ENCODE data around the gene PCNX2.
"Not testable (repeated sequence)": the region's sequence is repeated elsewhere in the genome, so short reads cannot be mapped to it uniquely, and the experiment has no call there.

Gene PCNX2

DNA sequence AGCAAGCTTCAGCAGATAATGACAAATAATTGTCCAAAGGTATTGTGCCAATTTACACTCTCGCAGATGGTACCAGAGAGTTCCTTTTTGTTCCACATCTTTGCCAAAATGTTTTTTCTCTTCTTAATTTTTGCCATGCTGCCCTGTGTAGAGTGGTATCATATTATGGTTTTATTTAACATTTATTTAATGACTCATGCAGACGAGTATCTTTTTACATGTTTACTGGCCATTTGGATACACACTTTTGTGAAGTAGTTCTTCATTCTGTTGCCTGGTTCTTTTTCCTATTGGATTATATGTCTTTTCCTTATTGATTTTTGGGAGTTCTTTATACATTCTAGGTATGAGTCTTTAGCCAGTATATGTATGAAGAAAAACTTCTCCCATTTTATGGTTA is 151.1 kb downstream of the PCNX2 start:
- no peak for DNase-seq

DNA sequence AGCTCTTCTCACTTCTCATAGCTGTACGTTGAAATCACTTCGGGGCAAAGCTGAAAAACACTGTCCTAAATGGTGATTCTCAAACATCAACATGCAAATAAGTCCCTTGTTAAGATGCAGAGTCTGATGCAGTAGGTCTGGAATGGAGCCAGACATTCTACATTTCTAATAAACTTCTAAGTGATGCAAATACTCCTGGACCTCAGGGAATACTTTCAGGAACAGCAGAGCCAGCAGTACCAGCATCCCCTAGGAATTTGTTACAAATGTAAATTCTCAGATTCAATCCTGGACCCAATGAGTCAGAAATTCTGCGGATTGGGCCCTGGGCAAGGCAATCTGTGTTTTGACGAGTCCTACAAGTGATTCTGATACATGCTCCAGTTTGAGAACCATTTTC is 152.3 kb downstream of the PCNX2 start:
- no peak for DNase-seq

DNA sequence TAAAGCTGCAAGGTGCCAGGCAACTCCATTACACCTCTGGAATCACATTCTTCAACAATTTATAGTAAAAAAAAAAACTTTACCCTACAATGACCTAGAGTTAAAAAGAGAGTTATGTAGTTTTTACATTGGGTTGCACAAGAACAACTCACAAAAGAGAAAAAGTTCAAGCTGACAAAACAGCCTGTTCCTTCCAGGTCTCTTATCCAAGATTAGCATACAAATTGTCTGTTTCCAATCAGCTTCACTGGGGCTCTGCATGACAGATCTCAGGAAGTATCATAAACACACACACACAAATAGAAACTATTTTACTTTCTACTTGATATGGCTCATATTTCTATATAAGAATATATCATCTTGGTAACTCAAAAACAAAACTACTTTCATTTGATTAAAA is 154.6 kb downstream of the PCNX2 start:
- no peak for DNase-seq

DNA sequence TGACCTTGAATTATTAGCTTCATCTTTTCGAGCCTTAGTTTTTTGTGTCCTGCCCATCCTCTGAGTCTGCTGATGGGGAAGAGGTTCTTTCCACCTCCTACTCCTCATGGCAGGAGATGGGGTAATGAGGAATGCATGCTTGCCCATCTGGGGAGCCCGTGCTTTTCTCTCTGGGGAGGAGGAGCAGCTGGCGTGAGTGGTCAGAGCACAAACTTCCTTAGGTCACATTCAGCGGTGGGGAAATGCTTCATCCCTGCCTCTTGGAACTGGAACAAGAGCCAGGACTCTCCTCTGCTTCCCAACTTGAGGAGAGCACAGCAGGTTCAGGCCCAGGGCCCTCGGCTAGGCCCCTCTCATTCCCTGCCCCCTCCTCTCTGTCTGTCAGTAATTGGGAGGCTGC is 155.0 kb downstream of the PCNX2 start:
- DNase-seq = no peak

DNA sequence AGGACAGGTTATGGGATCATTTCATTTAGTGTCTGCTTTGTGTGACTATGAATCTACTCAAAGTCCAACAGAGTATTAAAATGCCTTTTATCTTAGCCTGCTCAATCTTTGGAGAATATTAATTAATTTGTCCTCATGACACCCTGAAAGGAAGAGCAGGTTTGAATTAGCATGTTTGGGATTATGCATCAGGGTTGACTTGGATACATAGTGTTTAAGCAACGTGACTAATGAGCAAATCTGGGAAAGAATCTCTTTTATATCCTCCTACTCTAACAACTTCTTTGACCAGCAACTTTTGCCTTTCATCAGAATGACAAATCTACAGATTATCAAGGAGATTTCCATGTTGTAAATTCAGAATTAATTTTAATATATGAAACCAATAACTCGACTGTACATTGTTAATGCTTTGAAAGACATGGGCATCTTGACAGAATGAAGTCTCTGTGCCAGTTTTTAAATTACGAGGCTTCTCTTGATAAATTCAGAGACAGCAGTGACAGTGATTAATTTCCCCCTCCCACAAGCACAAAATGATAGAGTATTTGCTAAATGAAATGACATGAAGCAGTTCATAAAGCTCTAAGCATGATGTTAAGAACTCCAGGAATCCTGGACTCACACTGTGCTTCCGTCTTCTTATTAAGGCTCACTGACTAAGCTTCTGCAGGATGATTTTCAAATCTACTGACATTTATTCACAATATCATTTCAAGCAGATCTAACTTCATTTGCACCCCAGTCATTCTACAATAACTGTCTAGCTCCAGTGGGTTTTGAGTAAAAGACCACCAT is 156.5 kb downstream of the PCNX2 start:
- no peak for DNase-seq

DNA sequence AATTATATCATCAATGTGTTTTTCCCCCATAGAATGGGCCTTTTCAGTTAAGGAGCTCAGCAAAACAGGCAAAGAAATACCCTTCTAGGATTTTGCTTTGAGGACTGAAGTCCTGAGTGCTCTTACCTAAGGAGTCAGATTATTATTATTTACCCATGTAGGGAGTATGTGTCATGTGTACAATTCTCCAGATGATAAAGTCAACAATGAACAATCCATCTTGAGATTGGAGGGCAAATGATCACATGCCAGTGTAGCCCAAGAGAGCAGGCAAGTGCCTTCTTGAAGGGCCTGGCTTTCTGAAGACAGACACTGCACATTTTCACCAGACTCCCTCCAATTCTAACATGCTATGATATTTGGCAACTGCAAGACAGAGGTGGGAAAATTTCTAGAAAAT is 159.7 kb downstream of the PCNX2 start:
- no peak for DNase-seq

DNA sequence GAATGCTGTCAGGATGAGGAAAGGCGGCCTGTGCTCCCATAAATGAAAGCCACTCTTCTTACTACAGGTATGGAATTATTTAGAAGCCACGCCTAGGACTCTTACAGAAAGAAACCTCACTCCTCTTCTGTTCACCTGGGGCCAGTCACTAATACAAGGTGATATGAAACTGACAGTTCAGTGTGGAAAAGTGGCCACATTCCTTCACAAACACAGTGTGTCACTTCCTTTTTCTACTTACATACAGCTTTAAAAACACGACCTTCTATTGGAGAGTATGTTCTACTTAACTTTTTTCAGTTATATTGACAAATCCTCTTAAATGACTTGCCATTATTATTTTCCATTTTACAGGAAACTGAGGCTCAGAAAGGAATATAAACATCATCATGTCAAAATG is 163.1 kb downstream of the PCNX2 start:
- no peak for DNase-seq

DNA sequence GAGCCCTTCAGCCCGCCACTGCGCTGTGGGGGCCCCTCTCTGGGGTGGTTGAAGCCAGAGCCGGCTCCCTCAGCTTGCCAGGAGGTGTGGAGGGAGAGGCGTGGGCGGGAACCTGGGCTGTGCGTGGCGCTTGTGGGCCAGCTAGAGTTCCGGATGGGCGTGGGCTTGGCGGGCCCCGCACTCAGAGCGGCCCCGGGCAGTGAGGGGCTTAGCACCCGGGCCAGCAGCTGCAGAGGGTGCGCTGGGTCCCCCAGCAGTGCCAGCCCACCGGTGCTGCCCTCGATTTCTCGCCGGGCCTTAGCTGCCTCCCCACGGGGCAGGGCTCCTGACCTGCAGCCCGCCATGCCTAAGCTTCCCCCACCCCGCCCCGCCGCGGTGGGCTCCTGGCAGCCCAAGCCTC is 166.5 kb downstream of the PCNX2 start:
- DNase-seq = not testable (repeated sequence)

DNA sequence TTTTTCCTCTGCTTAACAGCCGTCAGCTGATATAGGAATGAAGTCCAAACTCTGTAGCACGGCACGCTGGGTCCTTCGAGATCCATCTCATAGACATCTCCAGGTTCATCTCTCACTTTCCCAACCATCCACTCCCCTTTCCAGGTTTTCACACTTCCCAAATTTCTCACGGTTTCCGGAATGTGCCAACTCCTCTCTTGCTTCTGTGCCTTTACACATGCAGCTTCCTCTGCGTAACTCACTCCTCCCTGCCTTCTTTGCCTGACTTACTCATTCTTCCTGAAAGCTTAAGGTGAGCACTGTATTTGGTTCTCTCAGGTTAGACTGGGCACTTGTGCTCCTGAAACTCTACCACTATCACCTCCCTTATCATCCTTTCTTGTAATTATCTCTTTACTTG is 168.4 kb downstream of the PCNX2 start:
- no peak for DNase-seq

DNA sequence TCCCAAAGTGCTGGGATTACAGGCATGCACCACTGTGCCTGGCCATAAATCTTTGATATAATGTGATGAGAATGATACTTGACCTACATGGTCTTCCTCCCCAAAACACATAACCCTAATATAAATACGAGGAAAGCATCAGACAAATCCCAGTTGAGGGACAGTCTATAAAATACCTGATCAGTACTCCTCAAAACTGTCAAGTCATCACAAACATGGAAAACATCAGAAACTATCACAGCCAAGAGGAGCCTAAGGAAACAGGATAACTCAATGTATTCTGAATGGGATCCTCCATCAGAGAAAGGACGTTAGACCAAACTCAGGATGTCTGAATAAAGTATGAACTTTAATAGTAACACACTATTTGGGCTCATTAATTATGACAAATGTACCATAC is 172.7 kb downstream of the PCNX2 start:
- no peak for DNase-seq

DNA sequence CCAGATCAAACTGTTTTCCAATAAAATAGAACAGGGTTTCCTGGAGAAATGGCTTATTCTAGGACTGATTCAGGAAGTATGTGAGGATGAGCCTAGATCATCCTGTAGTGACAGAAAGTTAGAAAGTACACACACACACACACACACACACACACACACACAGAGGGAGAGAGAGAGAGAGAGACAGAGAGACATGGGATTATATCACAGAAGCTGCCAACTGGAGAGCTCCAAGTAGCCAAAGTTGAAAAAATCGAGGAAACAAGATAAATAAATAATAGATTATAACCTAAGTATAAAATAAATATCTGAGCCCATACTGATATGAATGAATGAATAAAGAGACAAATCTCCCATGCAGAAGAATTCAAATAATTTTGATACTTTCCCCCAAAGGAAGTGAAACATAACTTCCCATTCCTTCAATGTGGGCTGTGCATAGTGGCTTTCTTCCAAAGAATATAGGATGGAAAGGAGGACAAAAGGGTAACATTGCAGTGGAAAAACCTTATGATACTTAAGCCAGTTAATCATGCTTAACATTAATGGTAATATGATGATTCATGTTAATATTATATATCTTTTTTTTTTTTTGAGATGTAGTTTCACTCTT is 173.5 kb downstream of the PCNX2 start:
- DNase-seq = no peak

DNA sequence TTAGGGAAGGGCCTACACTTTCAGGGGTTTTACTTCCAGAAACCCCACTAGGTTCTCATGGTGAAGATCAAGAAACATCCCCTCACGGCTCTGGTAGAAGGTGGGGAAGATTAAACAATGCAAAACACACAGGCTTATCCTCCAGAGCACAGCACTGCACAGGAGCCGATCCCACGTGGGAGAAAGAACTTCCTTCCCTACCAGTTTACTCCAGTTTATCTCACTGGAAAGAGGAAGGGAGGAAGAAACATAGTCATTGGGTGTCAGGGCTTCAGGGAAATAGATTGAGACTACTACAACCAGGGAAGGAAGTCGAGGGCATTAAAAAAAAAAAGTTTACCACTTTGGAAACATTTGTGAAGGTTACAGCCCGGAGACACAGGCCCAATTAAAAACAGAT is 180.7 kb downstream of the PCNX2 start:
- no peak for DNase-seq

DNA sequence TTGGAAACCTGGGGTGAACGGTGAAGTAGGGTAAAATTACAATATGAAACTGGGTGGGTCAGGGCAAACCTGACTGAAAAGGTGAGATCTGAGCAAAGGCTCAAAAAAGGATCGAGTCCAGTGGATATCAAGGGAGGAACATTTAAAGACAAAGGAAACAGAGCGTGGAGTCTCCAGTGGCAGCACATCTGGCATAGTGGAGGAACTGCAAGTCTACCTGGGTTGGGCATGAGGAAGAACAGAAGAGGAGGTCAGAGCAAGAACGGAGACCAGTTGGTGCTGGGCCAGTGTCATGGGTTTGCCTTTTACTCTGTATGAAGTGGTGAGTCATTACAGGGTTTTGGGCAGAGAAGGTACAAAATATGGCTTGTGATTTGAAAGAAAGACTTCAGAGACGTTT is 181.4 kb downstream of the PCNX2 start:
- DNase-seq = no peak

DNA sequence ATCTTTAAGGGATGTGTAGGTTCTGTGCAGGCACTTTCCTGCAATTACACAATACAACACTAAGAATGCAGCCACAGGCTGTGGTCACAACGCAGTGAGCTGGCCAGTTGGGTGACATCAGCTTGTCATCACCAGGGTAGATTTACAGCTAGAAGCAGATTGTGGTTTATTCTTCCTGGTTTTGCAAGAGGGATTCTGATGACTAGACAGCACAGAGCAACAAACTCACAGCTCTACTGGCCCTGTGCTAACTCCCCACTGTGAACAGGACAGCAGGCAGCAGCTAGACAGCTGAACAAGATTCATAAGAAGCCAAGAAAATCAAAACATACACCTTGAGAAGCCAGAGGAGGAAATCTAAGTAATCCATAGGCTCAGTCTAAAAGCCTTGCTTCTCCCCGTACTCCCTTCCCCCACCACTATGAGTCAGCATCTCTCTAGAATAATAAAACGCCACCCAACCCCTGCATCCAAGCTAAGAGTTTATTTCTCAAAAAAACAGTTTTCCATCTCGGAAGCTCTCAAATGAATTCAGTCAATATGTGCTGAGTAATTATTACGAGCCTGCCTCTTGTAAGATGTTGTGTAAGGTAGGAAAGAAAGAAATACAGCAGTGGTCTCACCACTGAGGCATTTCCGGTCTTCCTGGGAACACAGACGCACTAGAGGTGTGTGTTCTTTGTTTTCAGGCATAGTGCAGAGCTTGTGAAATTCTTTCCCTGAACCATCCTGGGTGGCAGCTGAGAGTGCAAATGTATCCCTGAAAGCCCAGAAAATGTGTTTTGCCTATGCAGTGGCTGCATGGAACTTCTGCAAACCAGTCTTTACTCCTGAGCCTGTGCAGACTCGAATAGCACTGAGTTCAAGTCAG is 182.3 kb downstream of the PCNX2 start:
- DNase-seq = no peak

DNA sequence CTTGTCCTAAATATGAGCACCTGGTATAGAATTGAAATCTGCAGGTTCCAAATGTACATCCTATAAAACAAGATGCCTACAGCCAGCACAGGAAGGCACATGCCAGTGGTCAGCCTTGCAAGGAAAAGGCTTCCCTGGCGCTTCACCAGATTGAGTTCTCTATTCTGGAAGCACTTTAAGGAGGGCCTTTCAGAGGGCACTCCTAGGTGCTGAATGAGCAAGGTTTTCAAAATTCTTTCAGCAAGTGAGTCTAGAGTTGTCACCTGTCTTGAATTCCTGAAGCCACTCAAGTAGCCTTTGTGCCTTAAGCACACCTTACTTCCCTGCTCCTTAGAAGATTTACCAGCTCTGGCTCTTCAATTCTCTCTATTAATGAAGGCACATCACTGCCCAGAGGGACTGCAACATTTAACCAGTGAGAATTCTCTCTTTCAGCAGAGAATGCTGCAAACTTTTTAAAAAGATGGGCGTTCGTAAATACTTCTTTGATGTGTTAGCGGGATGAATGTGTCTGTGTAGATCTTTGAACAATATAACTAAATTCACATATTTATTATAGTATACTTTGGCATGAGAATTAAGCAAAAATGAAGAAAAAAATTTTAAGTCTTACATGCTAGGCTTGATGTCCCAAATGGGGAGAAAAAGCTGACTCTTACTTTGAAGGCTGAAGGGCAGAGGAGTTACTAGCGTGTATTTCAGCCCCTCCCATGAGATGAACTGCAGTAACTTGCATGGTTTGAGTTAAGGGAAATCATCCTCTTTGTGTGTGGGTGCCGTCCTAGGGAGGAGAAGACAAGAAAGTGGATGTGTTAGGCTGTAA is 183.1 kb downstream of the PCNX2 start:
- no peak for DNase-seq

DNA sequence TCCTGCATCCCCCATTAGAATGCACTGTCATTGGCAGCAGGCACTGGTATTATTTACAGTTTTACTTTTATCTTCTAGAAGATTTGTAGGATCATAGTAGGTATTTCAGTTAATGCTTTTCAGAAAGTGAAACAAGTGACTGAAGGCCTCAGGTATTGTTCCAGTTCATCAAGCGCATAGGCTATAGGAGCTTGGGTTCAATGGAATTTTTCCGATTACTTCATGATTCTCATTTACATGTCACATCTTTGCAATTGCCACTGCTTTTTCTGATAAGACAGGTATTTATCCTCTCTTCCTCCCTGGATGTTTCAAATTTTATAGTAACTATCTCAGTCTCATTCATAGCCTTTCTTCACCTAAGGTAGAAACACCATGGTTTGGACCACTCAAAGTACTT is 183.8 kb downstream of the PCNX2 start:
- DNase-seq = no peak

DNA sequence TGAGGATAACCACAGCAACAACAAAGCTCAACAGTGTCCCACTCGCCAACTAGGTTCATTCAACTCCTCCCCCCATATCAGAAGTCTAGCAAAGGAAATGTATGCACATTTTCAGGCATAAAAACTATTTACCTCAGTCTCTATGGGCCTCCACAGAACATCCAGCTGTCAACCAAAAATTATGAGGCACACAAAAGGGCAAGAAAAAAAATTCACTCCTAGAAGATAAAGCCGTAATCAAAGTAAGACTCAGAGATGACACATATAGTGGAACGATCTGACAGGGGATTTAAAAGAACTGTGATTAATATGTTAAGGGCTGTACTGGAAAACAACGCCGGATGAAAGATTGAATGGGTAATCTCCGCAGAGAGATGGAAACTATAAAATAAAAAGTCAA is 186.4 kb downstream of the PCNX2 start:
- DNase-seq = no peak

DNA sequence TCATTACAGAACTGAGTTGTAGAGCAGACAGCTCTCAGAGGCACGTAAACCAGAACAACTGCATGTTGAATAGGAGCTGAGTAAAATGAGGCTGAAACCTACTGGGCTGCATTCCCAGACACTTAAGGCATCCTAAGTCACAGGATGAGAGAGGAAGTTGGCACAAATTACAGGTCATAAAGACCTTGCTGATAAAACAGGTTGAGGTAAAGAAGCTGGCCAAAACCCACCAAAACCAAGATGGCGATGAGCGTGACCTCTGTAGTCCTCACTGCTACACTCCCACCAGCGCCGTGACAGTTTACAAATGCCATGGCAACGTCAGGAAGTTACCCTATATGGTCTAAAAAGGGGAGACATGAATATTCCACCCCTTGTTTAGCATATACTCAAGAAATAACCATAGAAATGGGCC is 187.8 kb downstream of the PCNX2 start:
- not testable (repeated sequence) for DNase-seq

DNA sequence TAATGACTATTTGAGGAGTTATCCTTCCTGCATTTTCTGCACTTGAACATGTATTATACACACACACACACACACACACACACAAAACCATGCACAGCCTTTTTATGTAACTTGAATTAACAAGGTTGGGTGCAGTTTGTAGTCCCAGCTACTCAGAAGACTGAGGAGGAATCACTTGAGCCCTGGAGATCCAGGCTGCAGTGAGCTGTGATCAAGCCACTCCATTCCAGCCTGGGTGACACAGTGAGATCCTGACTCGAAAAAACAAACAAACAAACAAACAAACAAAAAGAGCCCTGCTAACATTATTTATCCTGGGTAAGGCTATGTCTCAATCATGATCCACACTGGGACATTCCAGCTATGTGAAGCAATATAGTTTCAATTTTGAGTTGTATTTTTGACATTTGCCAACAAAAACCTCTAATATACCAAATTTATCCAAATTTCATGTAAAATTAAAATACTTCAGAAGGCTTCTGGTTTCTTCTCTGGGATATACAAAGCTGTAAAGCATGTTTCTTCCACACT is 188.3 kb downstream of the PCNX2 start:
- no peak for DNase-seq

DNA sequence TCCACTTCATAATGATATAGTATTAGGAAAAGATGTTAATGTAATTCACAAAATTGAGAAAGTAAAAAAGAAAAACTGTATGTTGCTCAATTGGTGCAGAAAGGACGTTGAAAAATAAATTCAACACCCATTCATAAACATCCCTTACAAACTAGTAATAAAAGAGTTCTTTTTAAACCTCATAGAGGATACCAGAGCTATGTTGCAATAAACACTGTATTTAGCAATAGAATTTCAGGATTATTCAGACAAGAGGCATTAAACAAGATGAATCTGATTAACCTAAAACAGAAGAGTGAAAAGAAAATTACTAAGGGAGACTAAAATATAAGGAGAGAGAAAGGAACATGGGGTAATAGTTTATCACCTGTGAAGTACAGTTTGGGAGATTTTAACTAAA is 190.3 kb downstream of the PCNX2 start:
- no peak for DNase-seq

DNA sequence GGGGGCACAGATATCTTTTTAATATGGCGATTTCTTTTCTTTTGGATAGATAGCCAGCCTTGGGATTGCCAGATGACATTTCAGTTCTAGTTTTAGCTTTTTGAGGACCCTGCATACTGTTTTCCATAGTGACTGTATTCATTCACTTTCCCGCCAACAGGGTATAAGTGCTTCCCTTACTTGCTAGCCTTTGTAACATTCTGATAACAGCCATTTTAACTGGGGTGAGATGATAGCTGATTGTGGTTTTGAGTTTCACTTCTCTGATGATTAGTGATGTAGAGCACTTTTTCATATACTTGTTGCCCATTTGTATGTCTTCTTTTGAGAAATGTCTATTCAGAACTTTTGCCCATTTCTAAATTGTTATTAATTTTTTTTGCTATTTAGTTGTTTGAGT is 193.2 kb downstream of the PCNX2 start:
- DNase-seq = no peak

DNA sequence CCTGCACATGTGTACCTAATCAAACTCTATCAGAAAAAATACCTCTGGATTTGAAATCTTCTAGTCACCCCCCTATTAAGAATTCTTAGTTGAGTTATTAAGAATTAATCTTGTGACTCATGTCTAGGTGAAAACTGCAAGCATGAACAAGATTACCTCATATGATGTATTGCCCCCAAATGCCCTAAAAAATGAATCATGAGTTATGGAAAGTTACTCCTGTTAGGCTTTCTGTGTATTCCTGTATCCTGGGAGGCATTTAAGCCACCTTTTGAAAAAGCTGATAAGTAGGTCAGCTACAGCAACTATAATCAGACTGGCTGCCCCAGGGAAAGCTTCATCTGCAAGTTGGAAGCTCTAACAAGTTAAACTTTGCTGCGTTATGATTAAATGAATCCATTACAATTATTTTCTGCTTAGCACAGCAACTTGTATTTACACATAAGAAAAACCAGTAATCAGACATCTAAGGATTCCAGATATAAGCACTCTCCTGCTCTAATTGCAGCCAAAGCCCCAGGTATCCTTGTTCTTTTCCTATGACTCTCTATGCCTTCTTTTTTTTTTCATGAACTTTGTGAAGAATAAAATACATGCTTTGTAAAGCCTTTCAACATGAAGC is 197.5 kb downstream of the PCNX2 start:
- no peak for DNase-seq

All from effector CD8-positive, alpha-beta T cell (primary cell).